Measurements from ENCODE around the gene BLTP1.

Gene BLTP1

DNA sequence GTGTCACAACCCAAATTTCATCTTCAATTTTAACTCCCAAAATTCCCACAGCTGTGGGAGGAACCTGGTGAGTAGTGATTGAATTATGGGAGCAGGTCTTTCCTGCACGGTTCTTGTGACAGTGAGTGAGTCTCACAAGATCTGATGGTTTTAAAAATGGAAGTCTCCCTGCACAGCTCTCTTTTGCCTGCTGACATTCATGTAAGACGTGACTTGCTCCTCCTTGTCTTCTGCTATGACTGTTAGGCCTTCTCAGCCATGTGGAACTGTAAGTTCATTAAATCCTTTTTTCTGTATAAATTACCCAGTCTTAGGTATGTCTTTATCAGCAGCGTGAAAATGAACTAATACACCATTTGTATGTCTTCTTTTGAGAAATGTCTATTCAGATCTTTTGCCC is 13.0 kb upstream of the BLTP1 start:
- Histone ChIP-seq H3K79me2 (ENCODE audit: control insufficient read depth, insufficient read depth, low read length, poor library complexity) (no peaks in the 10 kb centered on the region), H2BK12ac (ENCODE audit: low read length) (no peak overlapping the region), H3K4me2 (ENCODE audit: low read length) (no peak overlapping the region), H2BK120ac (ENCODE audit: insufficient read depth, low read length, poor library complexity) (no peak overlapping the region), H2AFZ (ENCODE audit: insufficient read depth, low read length, poor library complexity) (no peak overlapping the region), H3K4me3 (ENCODE audit: low read depth, low read length) (no peak overlapping the region), H3K9ac (ENCODE audit: low read length) (no peak overlapping the region), H3K23ac (ENCODE audit: low read length) (no peak overlapping the region), H3K79me1 (ENCODE audit: low read length) (no peaks in the 10 kb centered on the region), H3K14ac (ENCODE audit: low read length) (no peak overlapping the region), H2AK5ac (ENCODE audit: low read length) (no peak overlapping the region), H3K27ac (ENCODE audit: low read depth, low read length) (no peak overlapping the region), H3K27me3 (ENCODE audit: insufficient read depth, low read length) (no peaks in the 10 kb centered on the region), H4K91ac (ENCODE audit: low read depth, low read length) (no peak overlapping the region), H3K4me1 (ENCODE audit: control insufficient read depth in 1 of 2, insufficient read depth in 2 of 2, low read length in 2 of 2) (no peaks in the 10 kb centered on the region), H3K36me3 (ENCODE audit: control insufficient read depth in 1 of 2, insufficient read depth in 2 of 2, low read length in 2 of 2) (no peaks in the 10 kb centered on the region), H3K18ac (ENCODE audit: low read length) (no peak overlapping the region), H3K4ac (ENCODE audit: low read depth, low read length) (no peak overlapping the region), H4K12ac (ENCODE audit: low read depth, low read length) (no peak overlapping the region), H2BK5ac (ENCODE audit: low read depth, low read length, poor library complexity) (no peak overlapping the region), H4K8ac (ENCODE audit: low read depth, low read length) (no peak overlapping the region), H3K9me3 (ENCODE audit: insufficient read depth, low read depth, low read length) (no peaks in the 10 kb centered on the region)
- no CpG with 5 or more reads among the region's 3 CpGs for WGBS (ENCODE audit: extremely low coverage, insufficient coverage, insufficient read length)
- DNase-seq: no peak

DNA sequence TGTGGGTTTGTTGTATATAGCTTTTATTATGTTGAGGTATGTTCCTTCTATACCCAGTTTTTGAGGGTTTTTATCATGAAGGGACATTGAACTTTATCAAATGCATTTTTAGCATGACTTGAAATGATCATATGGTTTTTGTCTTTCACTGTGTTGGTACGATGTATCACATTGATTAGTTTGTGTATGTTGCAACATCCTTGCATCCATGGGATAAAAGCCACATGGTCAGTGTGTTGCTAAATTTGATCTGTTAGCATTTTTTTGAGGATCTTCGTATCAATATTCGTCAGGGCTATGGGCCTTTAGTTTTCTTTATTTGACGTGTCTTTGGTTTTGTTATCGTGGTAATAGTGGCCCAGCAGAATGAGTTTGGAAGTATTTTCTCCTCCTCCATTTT is 11.3 kb upstream of the BLTP1 start:
- Histone ChIP-seq H3K79me2 (ENCODE audit: control insufficient read depth, insufficient read depth, low read length, poor library complexity) (no peaks in the 10 kb centered on the region), H3K36me3 (ENCODE audit: control insufficient read depth in 1 of 2, insufficient read depth in 2 of 2, low read length in 2 of 2) (no peaks in the 10 kb centered on the region), H3K23ac (ENCODE audit: low read length) (no peak overlapping the region), H3K79me1 (ENCODE audit: low read length) (no peaks in the 10 kb centered on the region), H2AK5ac (ENCODE audit: low read length) (no peak overlapping the region), H3K27me3 (ENCODE audit: insufficient read depth, low read length) (no peaks in the 10 kb centered on the region), H3K4me2 (ENCODE audit: low read length) (no peak overlapping the region), H3K9me3 (ENCODE audit: insufficient read depth, low read depth, low read length) (no peaks in the 10 kb centered on the region), H3K27ac (ENCODE audit: low read depth, low read length) (no peak overlapping the region), H4K91ac (ENCODE audit: low read depth, low read length) (no peak overlapping the region), H2AFZ (ENCODE audit: insufficient read depth, low read length, poor library complexity) (no peak overlapping the region), H3K4me1 (ENCODE audit: control insufficient read depth in 1 of 2, insufficient read depth in 2 of 2, low read length in 2 of 2) (no peaks in the 10 kb centered on the region), H3K18ac (ENCODE audit: low read length) (no peak overlapping the region), H3K4ac (ENCODE audit: low read depth, low read length) (no peak overlapping the region), H4K12ac (ENCODE audit: low read depth, low read length) (no peak overlapping the region), H2BK12ac (ENCODE audit: low read length) (no peak overlapping the region), H2BK120ac (ENCODE audit: insufficient read depth, low read length, poor library complexity) (no peak overlapping the region), H3K9ac (ENCODE audit: low read length) (no peak overlapping the region), H3K14ac (ENCODE audit: low read length) (no peak overlapping the region), H4K8ac (ENCODE audit: low read depth, low read length) (no peak overlapping the region), H2BK5ac (ENCODE audit: low read depth, low read length, poor library complexity) (no peak overlapping the region), H3K4me3 (ENCODE audit: low read depth, low read length) (no peak overlapping the region)
- WGBS (ENCODE audit: extremely low coverage, insufficient coverage, insufficient read length): no CpG with 5 or more reads among the region's 5 CpGs
- DNase-seq: no peak

DNA sequence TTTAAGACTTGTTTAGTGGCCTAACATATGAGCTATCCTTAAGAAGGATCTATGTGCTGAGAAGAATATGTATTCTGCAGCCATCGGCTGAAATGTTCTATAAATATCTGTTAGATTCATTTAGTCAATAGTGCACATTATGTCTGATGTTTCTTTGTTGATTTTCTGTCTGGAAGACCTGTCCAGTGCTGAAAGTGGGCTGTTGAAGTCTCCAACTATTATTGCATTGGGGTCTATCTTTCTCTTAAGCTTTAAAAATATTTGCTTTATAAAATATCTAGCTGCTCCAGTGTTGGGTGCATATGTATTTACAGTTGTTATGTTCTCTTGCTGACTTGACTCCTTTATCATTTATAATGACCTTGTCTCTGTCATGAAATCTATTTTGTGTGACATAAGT is 9.4 kb upstream of the BLTP1 start:
- no peak overlapping the region for H4K12ac ChIP-seq (ENCODE audit: low read depth, low read length)
- H3K14ac ChIP-seq (ENCODE audit: low read length): no peak overlapping the region
- H3K4ac ChIP-seq (ENCODE audit: low read depth, low read length): no peak overlapping the region
- H2AK5ac ChIP-seq (ENCODE audit: low read length): no peak overlapping the region
- no peak for DNase-seq
- no CpG with 5 or more reads among the region's 1 CpG for WGBS (ENCODE audit: extremely low coverage, insufficient coverage, insufficient read length)
- no peak overlapping the region for H3K9ac ChIP-seq (ENCODE audit: low read length)
- H3K4me3 ChIP-seq (ENCODE audit: low read depth, low read length): no peak overlapping the region
- H3K4me1 ChIP-seq (ENCODE audit: control insufficient read depth in 1 of 2, insufficient read depth in 2 of 2, low read length in 2 of 2): no peaks in the 10 kb centered on the region
- no peaks in the 10 kb centered on the region for H3K79me1 ChIP-seq (ENCODE audit: low read length)
- no peak overlapping the region for H4K91ac ChIP-seq (ENCODE audit: low read depth, low read length)
- H2BK5ac ChIP-seq (ENCODE audit: low read depth, low read length, poor library complexity): no peak overlapping the region
- H3K9me3 ChIP-seq (ENCODE audit: insufficient read depth, low read depth, low read length): no peaks in the 10 kb centered on the region
- H2BK12ac ChIP-seq (ENCODE audit: low read length): no peak overlapping the region
- H3K27ac ChIP-seq (ENCODE audit: low read depth, low read length): no peak overlapping the region
- no peaks in the 10 kb centered on the region for H3K79me2 ChIP-seq (ENCODE audit: control insufficient read depth, insufficient read depth, low read length, poor library complexity)
- H3K18ac ChIP-seq (ENCODE audit: low read length): no peak overlapping the region
- no peaks in the 10 kb centered on the region for H3K36me3 ChIP-seq (ENCODE audit: control insufficient read depth in 1 of 2, insufficient read depth in 2 of 2, low read length in 2 of 2)
- H3K23ac ChIP-seq (ENCODE audit: low read length): no peak overlapping the region
- no peak overlapping the region for H2AFZ ChIP-seq (ENCODE audit: insufficient read depth, low read length, poor library complexity)
- no peak overlapping the region for H2BK120ac ChIP-seq (ENCODE audit: insufficient read depth, low read length, poor library complexity)
- H3K27me3 ChIP-seq (ENCODE audit: insufficient read depth, low read length): no peaks in the 10 kb centered on the region
- H3K4me2 ChIP-seq (ENCODE audit: low read length): no peak overlapping the region
- no peak overlapping the region for H4K8ac ChIP-seq (ENCODE audit: low read depth, low read length)

DNA sequence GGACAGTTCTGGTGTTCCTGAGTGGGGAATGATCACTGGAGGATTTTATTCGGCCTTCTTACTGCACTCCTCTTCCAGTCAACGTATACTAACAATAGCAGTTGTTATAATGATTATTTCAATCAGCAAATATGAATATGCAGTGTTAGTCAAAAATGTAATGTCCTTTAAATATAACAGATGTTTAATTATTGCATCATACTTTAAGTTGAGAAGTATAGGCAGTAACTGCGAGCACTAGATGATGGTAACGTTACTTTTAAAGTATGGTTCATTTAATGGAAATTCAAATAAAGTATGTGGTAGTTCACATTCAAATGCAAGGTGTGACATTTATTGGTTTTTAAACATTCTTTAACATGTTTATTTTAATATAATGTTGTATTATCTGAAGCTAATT is 5.5 kb upstream of the BLTP1 start:
- H3K4me3 ChIP-seq (ENCODE audit: low read depth, low read length): no peak overlapping the region
- no peak overlapping the region for H4K91ac ChIP-seq (ENCODE audit: low read depth, low read length)
- no peak overlapping the region for H3K14ac ChIP-seq (ENCODE audit: low read length)
- H3K27ac ChIP-seq (ENCODE audit: low read depth, low read length): no peak overlapping the region
- H3K18ac ChIP-seq (ENCODE audit: low read length): no peak overlapping the region
- H3K4ac ChIP-seq (ENCODE audit: low read depth, low read length): no peak overlapping the region
- H3K4me1 ChIP-seq (ENCODE audit: control insufficient read depth in 1 of 2, insufficient read depth in 2 of 2, low read length in 2 of 2): no peaks in the 10 kb centered on the region
- no peak overlapping the region for H2BK12ac ChIP-seq (ENCODE audit: low read length)
- H3K27me3 ChIP-seq (ENCODE audit: insufficient read depth, low read length): no peaks in the 10 kb centered on the region
- no peak overlapping the region for H2AK5ac ChIP-seq (ENCODE audit: low read length)
- WGBS (ENCODE audit: extremely low coverage, insufficient coverage, insufficient read length): no CpG with 5 or more reads among the region's 4 CpGs
- no peak overlapping the region for H3K4me2 ChIP-seq (ENCODE audit: low read length)
- no peak overlapping the region for H2AFZ ChIP-seq (ENCODE audit: insufficient read depth, low read length, poor library complexity)
- H3K23ac ChIP-seq (ENCODE audit: low read length): no peak overlapping the region
- H3K9ac ChIP-seq (ENCODE audit: low read length): no peak overlapping the region
- H4K8ac ChIP-seq (ENCODE audit: low read depth, low read length): no peak overlapping the region
- H3K36me3 ChIP-seq (ENCODE audit: control insufficient read depth in 1 of 2, insufficient read depth in 2 of 2, low read length in 2 of 2): no peaks in the 10 kb centered on the region
- H2BK5ac ChIP-seq (ENCODE audit: low read depth, low read length, poor library complexity): no peak overlapping the region
- DNase-seq: no peak
- no peaks in the 10 kb centered on the region for H3K9me3 ChIP-seq (ENCODE audit: insufficient read depth, low read depth, low read length)
- no peak overlapping the region for H4K12ac ChIP-seq (ENCODE audit: low read depth, low read length)
- H2BK120ac ChIP-seq (ENCODE audit: insufficient read depth, low read length, poor library complexity): no peak overlapping the region
- no peaks in the 10 kb centered on the region for H3K79me1 ChIP-seq (ENCODE audit: low read length)
- H3K79me2 ChIP-seq (ENCODE audit: control insufficient read depth, insufficient read depth, low read length, poor library complexity): no peaks in the 10 kb centered on the region

All from trophoblast cell (in vitro differentiated cells and primary cell).